HepG2 (cell line): Measurements from ENCODE around the gene SLC6A9. TPM values are rescaled to one million over a fixed set of nuclear protein-coding genes. Genes with fewer than 3 reads are reported as not detected.

ENCODE experiments used
- ATF7 ChIP-seq, 2 experiments: fragments of 450-650 bp in 1 of 2; sonication (generic) in 1 of 2; formaldehyde crosslinking in 1 of 2; IDR thresholded peaks; 2 replicates each; pipeline versions ENCODE4 v1.4.0 to v1.6.1; 2016 to 2020; ENCODE audit warnings: antibody characterized with exemption in 1 of 2, mild to moderate bottlenecking in 1 of 2, missing genetic modification reagents in 1 of 2
- ELF3 ChIP-seq: IDR thresholded peaks from 2 replicates; pipeline ENCODE4 v1.6.1; 2016; ENCODE audit warnings: missing genetic modification reagents, missing compliant biosample characterization
- ESRRA ChIP-seq: sonication (generic); formaldehyde crosslinking; IDR thresholded peaks from 2 replicates; pipeline ENCODE4 v1.5.1; 2020; ENCODE audit warnings: mild to moderate bottlenecking, low read depth, missing genetic modification reagents
- FIP1L1 ChIP-seq: fragments of 200-400 bp; formaldehyde crosslinking; IDR thresholded peaks from 2 replicates; pipeline ENCODE4 v1.6.1; 2018; ENCODE audit warnings: low read depth, mild to moderate bottlenecking, low read length, moderate library complexity, borderline replicate concordance; ENCODE audit not compliant: insufficient read depth
- FOXK2 ChIP-seq: fragments of 450-650 bp; IDR thresholded peaks from 2 replicates; pipeline ENCODE4 v1.6.1; 2016
- POLR2A ChIP-seq, 2 experiments: IDR thresholded peaks; 2 replicates each; pipeline ENCODE4 v1.6.1; 2011; ENCODE audit warnings: low read depth in 2 of 2, low read length in 2 of 2, mild to moderate bottlenecking in 1 of 2, moderate library complexity in 1 of 2; ENCODE audit not compliant: insufficient read depth in 1 of 2
- POLR2AphosphoS5 ChIP-seq: IDR thresholded peaks from 2 replicates; pipeline ENCODE4 v1.6.1; 2012; ENCODE audit warnings: low read depth, low read length
- RXRA ChIP-seq: sonication (generic); formaldehyde crosslinking; IDR thresholded peaks from 2 replicates; pipeline ENCODE4 v1.5.1; 2020; ENCODE audit warnings: missing genetic modification reagents
- SYNCRIP ChIP-seq: fragments of 200-400 bp; formaldehyde crosslinking; IDR thresholded peaks from 2 replicates; pipeline ENCODE4 v1.6.1; 2018; ENCODE audit warnings: mild to moderate bottlenecking, low read depth, low read length; ENCODE audit not compliant: insufficient read depth
- TBL1XR1 ChIP-seq: fragments of 150-350 bp; IDR thresholded peaks from 2 replicates; pipeline ENCODE4 v1.6.1; 2014; ENCODE audit warnings: borderline replicate concordance, low read length; ENCODE audit not compliant: partially characterized antibody
- TOE1 ChIP-seq: sonication (generic); formaldehyde crosslinking; IDR thresholded peaks from 2 replicates; pipeline ENCODE4 v1.4.0; 2020; ENCODE audit warnings: mild to moderate bottlenecking, missing genetic modification reagents
- ZBTB1 ChIP-seq: sonication (generic); formaldehyde crosslinking; IDR thresholded peaks from 2 replicates; pipeline ENCODE4 v1.4.0; 2020; ENCODE audit warnings: missing genetic modification reagents, borderline replicate concordance
- ZC3H4 ChIP-seq: sonication (generic); formaldehyde crosslinking; IDR thresholded peaks from 2 replicates; pipeline ENCODE4 v1.4.0; 2020; ENCODE audit warnings: missing genetic modification reagents, borderline replicate concordance
- ZIK1 ChIP-seq: sonication (generic); formaldehyde crosslinking; IDR thresholded peaks from 2 replicates; pipeline ENCODE4 v1.5.0; 2020; ENCODE audit warnings: mild to moderate bottlenecking, low read depth, missing genetic modification reagents, borderline replicate concordance
- ZKSCAN5 ChIP-seq: sonication (generic); formaldehyde crosslinking; IDR thresholded peaks from 2 replicates; pipeline ENCODE4 v1.5.1; 2020; ENCODE audit warnings: mild to moderate bottlenecking, missing genetic modification reagents
- ZNF281 ChIP-seq: sonication (generic); formaldehyde crosslinking; IDR thresholded peaks from 2 replicates; pipeline ENCODE4 v1.4.0; 2020; ENCODE audit warnings: missing genetic modification reagents, borderline replicate concordance
- ZNF44 ChIP-seq: sonication (generic); formaldehyde crosslinking; IDR thresholded peaks from 2 replicates; pipeline ENCODE4 v1.5.1; 2020; ENCODE audit warnings: mild to moderate bottlenecking, missing genetic modification reagents
- ZNF749 ChIP-seq: sonication (generic); formaldehyde crosslinking; IDR thresholded peaks from 2 replicates; pipeline ENCODE4 v1.8.0; 2022; ENCODE audit warnings: mild to moderate bottlenecking, missing genetic modification reagents, moderate library complexity, borderline replicate concordance
- ZNF768 ChIP-seq: sonication (generic); formaldehyde crosslinking; IDR thresholded peaks from 2 replicates; pipeline ENCODE4 v1.4.0; 2020; ENCODE audit warnings: missing genetic modification reagents
- ZSCAN22 ChIP-seq: sonication (generic); formaldehyde crosslinking; IDR thresholded peaks from 2 replicates; pipeline ENCODE4 v1.4.0; 2020; ENCODE audit warnings: mild to moderate bottlenecking, missing genetic modification reagents
- polyA plus RNA-seq, 8 experiments: library from polyadenylated mRNA; depleted of rRNA in 3 of 8; stranded (reverse) in 7 of 8; unstranded in 1 of 8; fragments of >200 nt; fragmentation: Illumina TruSeq in 4 of 8; extraction: Trizol in 4 of 8; gene quantifications; 2 replicates each; pipeline versions ENCODE4 v1.2.1 to v1.2.3, GENCODE V29; 2011 to 2016; ENCODE audit warnings: low read depth in 4 of 8, missing spikeins in 1 of 8, mixed read lengths in 1 of 8; ENCODE audit not compliant: insufficient read depth in 1 of 8
- total RNA-seq, 5 experiments: library from RNA; depleted of rRNA; stranded (reverse); fragments of >200 nt; fragmentation: Illumina TruSeq; extraction: Trizol; gene quantifications; 2 replicates each; pipeline ENCODE4 v1.2.3, GENCODE V29; 2016; ENCODE audit warnings: low read depth in 1 of 5
- TF ChIP-seq, protein P1 (sequence below): sonication (generic); formaldehyde crosslinking; IDR thresholded peaks from 2 replicates; pipeline ENCODE4 v1.4.0; 2020; ENCODE audit warnings: missing genetic modification reagents, borderline replicate concordance
- TF ChIP-seq, protein P2 (sequence below): IDR thresholded peaks from 2 replicates; pipeline ENCODE4 v1.6.1; 2016; ENCODE audit warnings: control low read depth
- TF ChIP-seq, protein P3 (sequence below): sonication (generic); formaldehyde crosslinking; IDR thresholded peaks from 2 replicates; pipeline ENCODE4 v1.9.0; 2021; ENCODE audit warnings: missing genetic modification reagents, mild to moderate bottlenecking, borderline replicate concordance

The SLC6A9 gene
- total and polyA plus RNA-seq, 2 of the 13 experiments (the other 11 are each of a cell fraction or from before 2014, with no cell fraction given), result 8.5 to 9.9 TPM

- peak; percentile 41; the same call in 1 of the 2 replicates for TF ChIP-seq RXRA (CRISPR knock-in tag)
- TF ChIP-seq, protein P1, sequence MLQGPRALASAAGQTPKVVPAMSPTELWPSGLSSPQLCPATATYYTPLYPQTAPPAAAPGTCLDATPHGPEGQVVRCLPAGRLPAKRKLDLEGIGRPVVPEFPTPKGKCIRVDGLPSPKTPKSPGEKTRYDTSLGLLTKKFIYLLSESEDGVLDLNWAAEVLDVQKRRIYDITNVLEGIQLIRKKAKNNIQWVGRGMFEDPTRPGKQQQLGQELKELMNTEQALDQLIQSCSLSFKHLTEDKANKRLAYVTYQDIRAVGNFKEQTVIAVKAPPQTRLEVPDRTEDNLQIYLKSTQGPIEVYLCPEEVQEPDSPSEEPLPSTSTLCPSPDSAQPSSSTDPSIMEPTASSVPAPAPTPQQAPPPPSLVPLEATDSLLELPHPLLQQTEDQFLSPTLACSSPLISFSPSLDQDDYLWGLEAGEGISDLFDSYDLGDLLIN (CRISPR knock-in tag), result no peak
- TF ChIP-seq POLR2A (IDR thresholded peaks at IDR 0.05; ENCODE audit: insufficient read depth in 1 of 2, low read depth in 2 of 2, low read length in 2 of 2), result no peak; a peak in 1 of 4 replicates
- no peak for TF ChIP-seq ESRRA (CRISPR knock-in tag)
- TF ChIP-seq ZNF281, result peak; percentile 75
- no peak for TF ChIP-seq SYNCRIP
- TF ChIP-seq ZIK1, result no peak
- TF ChIP-seq TBL1XR1, result no peak
- TF ChIP-seq ELF3 (CRISPR knock-in tag), result no peak
- no peak for TF ChIP-seq ZBTB1 (CRISPR knock-in tag)
- no peak; the same call in 1 of the 2 replicates for TF ChIP-seq ZSCAN22 (CRISPR knock-in tag)
- no peak for TF ChIP-seq ZNF44 (CRISPR knock-in tag)
- no peak for TF ChIP-seq FOXK2
- TF ChIP-seq ZC3H4 (CRISPR knock-in tag), result peak; percentile 69; the same call in 1 of the 2 replicates
- TF ChIP-seq, protein P2, sequence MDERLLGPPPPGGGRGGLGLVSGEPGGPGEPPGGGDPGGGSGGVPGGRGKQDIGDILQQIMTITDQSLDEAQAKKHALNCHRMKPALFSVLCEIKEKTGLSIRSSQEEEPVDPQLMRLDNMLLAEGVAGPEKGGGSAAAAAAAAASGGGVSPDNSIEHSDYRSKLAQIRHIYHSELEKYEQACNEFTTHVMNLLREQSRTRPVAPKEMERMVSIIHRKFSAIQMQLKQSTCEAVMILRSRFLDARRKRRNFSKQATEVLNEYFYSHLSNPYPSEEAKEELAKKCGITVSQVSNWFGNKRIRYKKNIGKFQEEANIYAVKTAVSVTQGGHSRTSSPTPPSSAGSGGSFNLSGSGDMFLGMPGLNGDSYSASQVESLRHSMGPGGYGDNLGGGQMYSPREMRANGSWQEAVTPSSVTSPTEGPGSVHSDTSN (CRISPR knock-in tag), result no peak
- no peak for TF ChIP-seq ATF7 (IDR thresholded peaks at IDR 0.05)
- no peak for TF ChIP-seq ATF7 (CRISPR knock-in tag; IDR thresholded peaks at IDR 0.05)
- TF ChIP-seq ZKSCAN5 (CRISPR knock-in tag), result no peak
- TF ChIP-seq, protein P3, sequence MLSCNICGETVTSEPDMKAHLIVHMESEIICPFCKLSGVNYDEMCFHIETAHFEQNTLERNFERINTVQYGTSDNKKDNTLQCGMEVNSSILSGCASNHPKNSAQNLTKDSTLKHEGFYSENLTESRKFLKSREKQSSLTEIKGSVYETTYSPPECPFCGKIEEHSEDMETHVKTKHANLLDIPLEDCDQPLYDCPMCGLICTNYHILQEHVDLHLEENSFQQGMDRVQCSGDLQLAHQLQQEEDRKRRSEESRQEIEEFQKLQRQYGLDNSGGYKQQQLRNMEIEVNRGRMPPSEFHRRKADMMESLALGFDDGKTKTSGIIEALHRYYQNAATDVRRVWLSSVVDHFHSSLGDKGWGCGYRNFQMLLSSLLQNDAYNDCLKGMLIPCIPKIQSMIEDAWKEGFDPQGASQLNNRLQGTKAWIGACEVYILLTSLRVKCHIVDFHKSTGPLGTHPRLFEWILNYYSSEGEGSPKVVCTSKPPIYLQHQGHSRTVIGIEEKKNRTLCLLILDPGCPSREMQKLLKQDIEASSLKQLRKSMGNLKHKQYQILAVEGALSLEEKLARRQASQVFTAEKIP, result no peak
- TF ChIP-seq TOE1 (CRISPR knock-in tag), result no peak
- peak; percentile 28 for TF ChIP-seq POLR2AphosphoS5
- no peak for TF ChIP-seq FIP1L1
- peak; percentile 20; the same call in 1 of the 2 replicates for TF ChIP-seq ZNF768
- no peak for TF ChIP-seq ZNF749 (CRISPR knock-in tag)
These were observed 51.6 kb downstream of the SLC6A9 start (continued) for GRCh38 chr1:43979528-43980254.
